NK-92 treated with Interleukin-12 subunit alpha and Interleukin-12 subunit beta, amount 100 ng/mL, for 24 hours (cell line): ENCODE results near the gene MYBPC2.
A peak's percentile ranks its signal among the peaks of the same experiment; 100 is the strongest.
"Not testable (repeated sequence)": the region's sequence is repeated elsewhere in the genome, so short reads cannot be mapped to it uniquely, and the experiment has no call there.

Experiments used
- DNase-seq: peaks from one replicate; lab custom pipeline; 2025; lab: John Stamatoyannopoulos, UW

The MYBPC2 gene

GRCh38 chr19:50459638-50460037 lies 26.9 kb downstream of the MYBPC2 start:
- DNase-seq = no peak

- DNase-seq = no peak
These were observed 27.6 kb downstream of the MYBPC2 start for GRCh38 chr19:50460161-50460765.

DNA sequence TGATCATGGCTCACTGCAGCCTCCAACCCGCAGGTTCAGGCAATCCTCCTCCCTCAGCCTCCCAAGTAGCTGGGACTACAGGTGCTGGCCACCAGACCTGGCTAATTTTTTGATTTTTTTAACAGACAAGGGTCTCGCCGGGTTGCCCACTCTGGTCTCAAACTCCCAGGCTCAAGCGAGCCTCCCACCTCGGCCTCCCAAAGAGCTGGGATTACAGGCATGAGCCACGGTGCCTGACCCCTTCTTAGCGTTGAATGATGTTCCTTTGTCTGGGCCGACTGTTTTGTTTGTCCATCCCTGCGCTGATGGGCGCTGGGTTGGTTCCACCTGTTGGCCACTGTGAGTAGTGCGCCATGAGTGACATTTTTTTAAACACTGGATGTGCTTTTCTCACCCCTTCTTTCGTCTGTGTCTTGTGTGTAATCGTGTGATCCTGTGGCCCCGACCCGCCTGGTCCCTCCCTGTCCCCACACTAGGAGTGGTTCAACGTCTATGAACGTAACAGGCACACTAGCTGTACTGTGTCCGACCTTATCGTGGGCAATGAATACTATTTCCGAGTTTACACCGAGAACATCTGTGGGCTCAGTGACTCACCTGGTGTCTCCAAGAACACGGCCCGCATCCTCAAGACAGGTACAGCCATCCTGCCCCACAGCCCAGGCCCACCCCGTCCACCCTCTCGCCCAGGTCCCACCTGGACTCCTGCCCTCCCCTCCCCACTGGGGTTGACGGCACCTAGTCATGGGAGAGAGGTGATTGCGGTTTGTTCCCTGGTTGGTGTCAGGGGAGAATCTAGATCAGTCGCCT lies 28.6 kb downstream of the MYBPC2 start:
- peak; percentile 31 for DNase-seq

GRCh38 chr19:50462970-50463369 lies 30.3 kb downstream of the MYBPC2 start:
- DNase-seq = no peak

- DNase-seq = no peak
These were observed 31.7 kb downstream of the MYBPC2 start for GRCh38 chr19:50464348-50464747.

DNA sequence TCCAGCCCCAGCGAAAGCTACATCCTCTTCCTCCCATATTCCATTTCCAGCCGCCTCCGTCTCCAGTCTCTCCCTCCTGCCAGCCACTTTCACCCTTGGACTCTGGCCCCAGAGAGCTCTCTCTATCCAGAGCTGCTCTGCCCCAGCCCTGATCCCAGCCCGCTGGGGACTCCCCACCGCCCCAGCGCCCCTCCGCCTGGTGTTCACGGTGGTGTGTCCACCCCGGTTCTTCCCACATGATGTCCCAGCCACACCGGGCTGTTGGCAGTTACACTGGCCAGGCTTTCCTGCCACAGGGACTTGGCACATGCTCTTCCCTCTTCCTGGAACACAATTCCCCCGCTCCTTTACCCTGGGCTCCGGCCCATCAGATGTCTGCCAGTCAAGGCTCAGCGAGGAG lies 32.3 kb downstream of the MYBPC2 start:
- DNase-seq = no peak

DNA sequence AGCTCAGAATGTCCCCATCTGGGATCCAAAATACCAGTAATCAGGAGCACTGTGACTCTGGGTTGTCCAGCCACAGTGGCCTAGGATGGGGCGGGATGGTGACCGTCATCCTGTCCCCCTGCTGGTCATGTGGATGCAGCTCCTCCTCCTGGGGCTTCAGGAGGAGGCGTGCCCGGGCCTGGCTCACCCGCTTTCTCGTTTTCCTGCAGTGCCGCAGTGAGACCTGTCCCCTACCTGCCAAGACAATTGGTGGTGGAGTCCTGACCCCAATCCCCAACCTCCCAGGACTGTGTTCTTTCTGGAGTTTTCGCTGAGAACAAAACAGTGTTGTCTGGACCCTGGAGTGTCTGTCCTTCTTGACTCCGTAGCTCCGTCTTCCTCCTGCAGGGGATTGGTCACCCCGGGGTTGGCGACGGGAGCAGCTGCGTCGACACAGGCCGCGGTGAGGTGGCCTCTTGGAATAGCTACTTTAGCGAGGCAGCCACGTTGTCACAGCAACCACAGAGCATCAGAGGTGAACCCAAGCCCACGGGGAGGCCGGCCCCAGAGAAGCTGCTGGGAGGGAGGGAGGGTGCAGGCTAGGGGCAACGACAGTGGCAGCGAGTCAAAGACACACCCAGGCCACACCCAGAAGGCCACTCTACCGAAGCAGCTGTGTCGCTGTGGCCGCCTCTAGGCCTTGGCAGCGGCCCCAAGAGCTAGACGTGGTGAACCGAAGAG lies 33.5 kb downstream of the MYBPC2 start:
- no peak for DNase-seq

DNA sequence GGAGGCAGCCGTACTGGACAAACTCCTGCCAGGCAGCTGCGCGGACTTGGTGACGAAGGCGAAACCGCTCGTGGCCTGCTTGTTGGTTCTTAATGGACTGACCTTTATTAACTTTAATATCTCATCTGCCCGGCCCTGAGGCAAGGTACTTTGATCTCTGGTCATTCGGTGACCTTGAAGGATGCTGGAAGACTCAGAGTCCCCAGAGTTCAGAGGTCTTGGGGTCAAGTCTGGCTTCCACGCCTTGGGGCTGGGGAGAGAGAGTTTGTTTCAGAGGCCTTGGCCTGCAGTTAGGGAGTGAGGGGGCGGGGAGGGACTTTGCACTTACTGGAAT lies 34.0 kb downstream of the MYBPC2 start:
- no peak for DNase-seq

DNA sequence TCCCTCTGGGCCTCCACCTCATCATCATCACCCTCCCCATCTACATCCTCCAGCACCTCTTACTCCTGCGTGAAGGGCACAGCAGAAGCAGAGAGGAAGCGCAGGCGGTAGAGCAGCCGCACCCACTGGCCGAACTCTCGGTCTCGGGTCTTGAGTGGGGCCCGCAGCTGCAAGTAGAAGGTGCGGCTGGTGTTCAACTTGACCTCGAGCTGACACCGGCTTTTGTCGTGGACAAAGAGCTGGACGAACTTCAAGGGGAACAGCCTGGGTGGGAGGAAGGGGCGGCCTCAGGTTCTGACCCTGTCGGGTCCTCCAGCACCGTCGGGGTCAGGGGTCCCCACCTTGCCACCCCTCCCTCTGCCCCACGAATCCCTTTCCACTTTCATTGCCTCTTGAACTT lies 34.9 kb downstream of the MYBPC2 start:
- DNase-seq = no peak

- no peak for DNase-seq
These were observed 36.1 kb downstream of the MYBPC2 start for GRCh38 chr19:50468818-50469217.

DNA sequence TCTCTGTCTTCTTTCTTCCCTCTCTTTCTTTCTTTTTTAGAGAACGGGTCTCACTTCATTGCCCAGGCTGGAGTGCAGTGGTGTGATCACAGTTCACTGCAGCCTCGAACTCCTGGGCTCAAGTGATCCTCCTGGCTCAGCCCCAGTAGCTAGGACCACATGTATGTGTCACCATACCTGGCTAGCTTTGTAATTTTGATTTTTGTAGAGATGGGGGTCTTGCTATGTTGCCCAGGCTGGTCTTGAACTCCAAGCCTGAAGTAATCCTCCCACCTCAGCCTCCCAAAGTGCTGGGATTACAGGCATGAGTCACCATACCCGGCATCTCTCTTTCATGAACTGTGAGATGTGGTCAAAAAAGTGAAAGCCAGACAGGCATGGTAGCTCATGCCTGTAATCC lies 40.6 kb downstream of the MYBPC2 start:
- DNase-seq = not testable (repeated sequence)

DNA sequence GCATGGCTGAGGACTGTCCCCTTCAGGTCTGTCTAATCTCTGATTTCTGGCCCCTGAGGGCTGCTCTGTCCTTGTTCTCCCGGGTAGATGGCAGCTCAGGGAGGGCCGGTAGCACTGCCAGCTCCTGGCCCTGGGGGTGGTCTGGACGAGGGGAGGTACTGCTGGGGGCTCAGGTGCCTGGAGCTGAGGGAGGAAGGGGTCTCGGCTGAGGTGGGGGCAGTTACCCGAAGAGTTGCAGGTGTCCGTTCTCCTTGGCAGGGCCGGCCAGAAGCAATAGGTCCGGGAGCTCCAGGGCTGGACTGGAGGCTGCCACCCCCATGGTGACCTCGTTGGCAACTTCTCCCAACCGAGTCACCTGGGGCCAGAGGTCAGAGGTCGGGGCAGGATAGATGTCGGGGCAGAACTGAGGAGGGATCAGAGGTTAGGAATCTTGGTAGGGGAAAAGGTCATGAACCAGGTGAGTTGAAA lies 42.4 kb downstream of the MYBPC2 start:
- DNase-seq = no peak

DNA sequence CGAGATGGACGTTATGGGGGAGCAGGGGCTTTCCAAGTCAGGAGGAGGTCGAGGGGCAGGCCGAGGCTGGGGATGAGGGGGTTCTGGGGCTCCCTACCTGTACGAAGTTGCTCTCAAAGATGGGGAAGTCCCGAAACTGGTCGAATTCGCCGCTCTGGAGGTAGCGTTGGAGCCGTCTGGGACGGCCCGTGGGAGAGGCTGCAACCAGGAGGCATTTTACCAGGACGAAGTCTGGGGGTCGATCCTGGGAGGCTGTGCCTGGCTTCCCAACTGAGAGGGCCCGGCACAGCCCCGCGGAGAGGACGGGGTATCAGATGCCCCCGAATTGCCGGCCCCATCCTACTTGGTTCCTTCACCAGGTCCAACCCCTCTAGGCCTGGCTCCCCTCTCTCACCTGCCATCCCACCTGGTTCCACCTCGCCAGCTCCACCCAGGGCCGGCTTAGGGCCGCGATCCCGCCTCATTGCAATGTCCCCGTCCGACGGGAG lies 43.1 kb downstream of the MYBPC2 start:
- no peak for DNase-seq

- DNase-seq = no peak
These were observed 43.7 kb downstream of the MYBPC2 start, which contains the start of the genes EMC10 and GARIN5A for GRCh38 chr19:50476224-50476906. EMC10 (plus strand) TSS chr19:50476507; CDS start chr19:50476545, 38 bp downstream. GARIN5A (minus strand) TSS chr19:50476848; CDS start chr19:50476388, 460 bp downstream.

- DNase-seq = no peak
These were observed 44.2 kb downstream of the MYBPC2 start for GRCh38 chr19:50476907-50477238.

- DNase-seq = no peak
These were observed 45.2 kb downstream of the MYBPC2 start for GRCh38 chr19:50477751-50478515.

GRCh38 chr19:50478901-50479715 lies 46.4 kb downstream of the MYBPC2 start:
- no peak for DNase-seq

DNA sequence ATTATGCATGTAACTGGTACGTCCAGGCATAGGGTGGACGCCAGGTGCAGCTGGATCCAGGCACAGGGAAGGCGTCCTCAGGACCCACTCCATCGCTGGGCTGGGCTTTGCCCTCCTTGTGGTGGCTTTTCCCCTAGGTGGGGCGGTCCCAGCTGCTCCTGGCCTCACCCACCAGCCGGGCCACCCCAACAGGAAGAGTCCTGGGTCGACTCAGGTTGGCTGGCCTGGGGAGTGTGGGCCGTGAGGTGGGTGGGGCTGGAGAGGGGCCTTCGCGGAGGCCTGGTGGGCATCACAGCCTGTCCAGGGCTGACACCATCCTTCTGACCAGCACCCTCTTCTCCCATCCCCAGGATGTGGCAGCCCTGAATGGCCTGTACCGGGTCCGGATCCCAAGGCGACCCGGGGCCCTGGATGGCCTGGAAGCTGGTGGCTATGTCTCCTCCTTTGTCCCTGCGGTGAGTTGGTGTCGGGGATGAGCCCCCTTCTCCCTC lies 47.1 kb downstream of the MYBPC2 start:
- DNase-seq = no peak

GRCh38 chr19:50480281-50481111 lies 47.8 kb downstream of the MYBPC2 start:
- no peak for DNase-seq
